Type B pancreatic cell (in vitro differentiated cells): ENCODE data around the gene B3GALT5. TPM values are rescaled to one million over a fixed set of nuclear protein-coding genes. Genes with fewer than 3 reads are reported as not detected.

ENCODE experiments used
- DNase-seq: peaks from one replicate; pipeline ENCODE4 v3.0.0; 2021; ENCODE audit warnings: mixed read lengths; ENCODE audit not compliant: unreplicated experiment; ENCODE audit errors: extremely low spot score
- H3K27ac Mint-ChIP-seq: 2 replicates; pipeline ENCODE4 v1.8.0; 2021; ENCODE audit warnings: mild to moderate bottlenecking, mixed read lengths
- H3K27me3 Mint-ChIP-seq: 2 replicates; pipeline ENCODE4 v1.8.0; 2021; ENCODE audit warnings: mixed read lengths
- H3K36me3 Mint-ChIP-seq: 2 replicates; pipeline ENCODE4 v1.8.0; 2021; ENCODE audit warnings: mixed read lengths
- H3K4me1 Mint-ChIP-seq: one replicate; pipeline ENCODE4 v1.8.0; 2021; ENCODE audit warnings: mixed read lengths; ENCODE audit not compliant: unreplicated experiment
- H3K4me3 Mint-ChIP-seq: 2 replicates; pipeline ENCODE4 v1.8.0; 2021; ENCODE audit warnings: mild to moderate bottlenecking, mixed read lengths
- H3K9me3 Mint-ChIP-seq: 2 replicates; pipeline ENCODE4 v1.8.0; 2021; ENCODE audit warnings: mixed read lengths
- CTCF ChIP-seq: fragments of 200-600 bp; sonication (generic); conservative IDR thresholded peaks from 2 replicates; pipeline ENCODE4 v1.5.0; 2021; ENCODE audit warnings: antibody characterized with exemption, mild to moderate bottlenecking
- total RNA-seq: library from RNA; stranded (reverse); gene quantifications from 2 replicates; pipeline ENCODE4 v1.2.1, GENCODE V29; 2021; ENCODE audit warnings: low replicate concordance

B3GALT5 gene
- total RNA-seq, 1 donor from 2014 or later: 14.2 TPM

- Mint-ChIP-seq H3K27me3 (no peaks in the 10 kb centered on the region), H3K27ac (peak overlapping the region; percentile 94), H3K4me3 (peak overlapping the region; percentile 66), H3K4me1 (peaks cover 30% of the 10 kb centered on the region), H3K36me3 (peaks cover 10% of the 10 kb centered on the region), H3K9me3 (no peaks in the 10 kb centered on the region)
- DNase-seq: no peak
- no peak for TF ChIP-seq CTCF
Measured at GRCh38 chr21:39638281-39638680, 25.5 kb downstream of the B3GALT5 start.

GRCh38 chr21:39640754-39641153, 28.0 kb downstream of the B3GALT5 start:
- peaks cover 9% of the 10 kb centered on the region for H3K36me3 Mint-ChIP-seq
- H3K4me1 Mint-ChIP-seq: peaks cover 42% of the 10 kb centered on the region
- TF ChIP-seq CTCF: no peak
- no peak overlapping the region for H3K27ac Mint-ChIP-seq
- no peak overlapping the region for H3K4me3 Mint-ChIP-seq
- no peaks in the 10 kb centered on the region for H3K9me3 Mint-ChIP-seq
- DNase-seq: no peak
- H3K27me3 Mint-ChIP-seq: no peaks in the 10 kb centered on the region

GRCh38 chr21:39641827-39642450, 29.2 kb downstream of the B3GALT5 start:
- DNase-seq: no peak
- H3K27me3 Mint-ChIP-seq: no peaks in the 10 kb centered on the region
- peaks cover 37% of the 10 kb centered on the region for H3K4me1 Mint-ChIP-seq
- peak overlapping the region; percentile 19 for H3K4me3 Mint-ChIP-seq
- H3K36me3 Mint-ChIP-seq: peaks cover 7% of the 10 kb centered on the region
- TF ChIP-seq CTCF: no peak
- H3K27ac Mint-ChIP-seq: peak overlapping the region; percentile 47
- H3K9me3 Mint-ChIP-seq: no peaks in the 10 kb centered on the region

- Mint-ChIP-seq H3K4me1 (peaks cover 20% of the 10 kb centered on the region), H3K36me3 (peaks cover 8% of the 10 kb centered on the region), H3K9me3 (no peaks in the 10 kb centered on the region), H3K27me3 (no peaks in the 10 kb centered on the region), H3K27ac (peak overlapping the region; percentile 40), H3K4me3 (peak overlapping the region; percentile 12)
- no peak for TF ChIP-seq CTCF
- no peak for DNase-seq
Measured at GRCh38 chr21:39644062-39644560, 31.4 kb downstream of the B3GALT5 start.

GRCh38 chr21:39645331-39645730, 32.6 kb downstream of the B3GALT5 start:
- no peak for TF ChIP-seq CTCF
- Mint-ChIP-seq H3K27ac (no peak overlapping the region), H3K4me3 (no peak overlapping the region), H3K4me1 (peaks cover 25% of the 10 kb centered on the region), H3K36me3 (peaks cover 13% of the 10 kb centered on the region), H3K27me3 (no peaks in the 10 kb centered on the region), H3K9me3 (no peaks in the 10 kb centered on the region)
- DNase-seq: no peak
